GM06990 (cell line): ENCODE data around the gene NFATC3.

Experiments used
- DNase-seq: peaks from one replicate; pipeline ENCODE4 v3.0.0-alpha.2; 2011; ENCODE audit not compliant: insufficient read length; ENCODE audit errors: extremely low read depth
- H3K27me3 ChIP-seq: replicated peaks from 2 replicates; pipeline ENCODE4 v1.6.0; 2011; ENCODE audit warnings: low read length; ENCODE audit not compliant: control insufficient read depth, insufficient read depth
- H3K36me3 ChIP-seq: 2 replicates; pipeline ENCODE4 v1.5.1; 2011; ENCODE audit warnings: low read length; ENCODE audit not compliant: control insufficient read depth, insufficient read depth
- H3K4me3 ChIP-seq: replicated peaks from 2 replicates; pipeline ENCODE4 v1.5.1; 2011; ENCODE audit warnings: low read depth, mild to moderate bottlenecking, control low read depth, low read length
- TF ChIP-seq, protein P1 (sequence below): IDR thresholded peaks from 2 replicates; pipeline ENCODE4 v1.5.1; 2011; ENCODE audit warnings: low read length, control low read depth, mild to moderate bottlenecking, inconsistent platforms; ENCODE audit not compliant: insufficient read depth, poor library complexity, severe bottlenecking

NFATC3 gene

DNA sequence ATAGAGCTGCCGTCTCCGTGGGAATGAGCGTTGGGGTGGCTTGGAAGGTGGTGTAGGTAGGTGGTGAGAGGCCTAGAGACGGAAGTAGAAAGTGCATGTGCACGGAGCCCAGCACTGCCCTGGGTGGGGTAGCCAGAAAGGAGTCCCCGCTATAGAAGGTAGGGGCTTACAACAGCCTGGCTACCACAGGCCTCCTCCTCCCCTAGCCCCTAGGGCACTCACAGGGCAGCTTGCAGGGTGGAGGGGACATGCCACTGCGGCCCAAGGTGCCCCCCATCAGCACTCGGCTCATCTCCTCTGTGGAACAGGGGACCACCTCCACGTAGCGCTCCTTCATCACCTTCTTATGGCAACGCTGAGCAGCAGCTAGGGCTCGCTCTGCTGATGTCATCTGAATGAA is 145.8 kb downstream of the NFATC3 start:
- Histone ChIP-seq H3K27me3 (no peaks in the 10 kb centered on the region), H3K4me3 (no peak overlapping the region), H3K36me3 (peaks cover 3% of the 10 kb centered on the region; the same call in 1 of the 2 replicates)
- TF ChIP-seq, protein P1, sequence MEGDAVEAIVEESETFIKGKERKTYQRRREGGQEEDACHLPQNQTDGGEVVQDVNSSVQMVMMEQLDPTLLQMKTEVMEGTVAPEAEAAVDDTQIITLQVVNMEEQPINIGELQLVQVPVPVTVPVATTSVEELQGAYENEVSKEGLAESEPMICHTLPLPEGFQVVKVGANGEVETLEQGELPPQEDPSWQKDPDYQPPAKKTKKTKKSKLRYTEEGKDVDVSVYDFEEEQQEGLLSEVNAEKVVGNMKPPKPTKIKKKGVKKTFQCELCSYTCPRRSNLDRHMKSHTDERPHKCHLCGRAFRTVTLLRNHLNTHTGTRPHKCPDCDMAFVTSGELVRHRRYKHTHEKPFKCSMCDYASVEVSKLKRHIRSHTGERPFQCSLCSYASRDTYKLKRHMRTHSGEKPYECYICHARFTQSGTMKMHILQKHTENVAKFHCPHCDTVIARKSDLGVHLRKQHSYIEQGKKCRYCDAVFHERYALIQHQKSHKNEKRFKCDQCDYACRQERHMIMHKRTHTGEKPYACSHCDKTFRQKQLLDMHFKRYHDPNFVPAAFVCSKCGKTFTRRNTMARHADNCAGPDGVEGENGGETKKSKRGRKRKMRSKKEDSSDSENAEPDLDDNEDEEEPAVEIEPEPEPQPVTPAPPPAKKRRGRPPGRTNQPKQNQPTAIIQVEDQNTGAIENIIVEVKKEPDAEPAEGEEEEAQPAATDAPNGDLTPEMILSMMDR, result no peak
- no peak for DNase-seq

DNA sequence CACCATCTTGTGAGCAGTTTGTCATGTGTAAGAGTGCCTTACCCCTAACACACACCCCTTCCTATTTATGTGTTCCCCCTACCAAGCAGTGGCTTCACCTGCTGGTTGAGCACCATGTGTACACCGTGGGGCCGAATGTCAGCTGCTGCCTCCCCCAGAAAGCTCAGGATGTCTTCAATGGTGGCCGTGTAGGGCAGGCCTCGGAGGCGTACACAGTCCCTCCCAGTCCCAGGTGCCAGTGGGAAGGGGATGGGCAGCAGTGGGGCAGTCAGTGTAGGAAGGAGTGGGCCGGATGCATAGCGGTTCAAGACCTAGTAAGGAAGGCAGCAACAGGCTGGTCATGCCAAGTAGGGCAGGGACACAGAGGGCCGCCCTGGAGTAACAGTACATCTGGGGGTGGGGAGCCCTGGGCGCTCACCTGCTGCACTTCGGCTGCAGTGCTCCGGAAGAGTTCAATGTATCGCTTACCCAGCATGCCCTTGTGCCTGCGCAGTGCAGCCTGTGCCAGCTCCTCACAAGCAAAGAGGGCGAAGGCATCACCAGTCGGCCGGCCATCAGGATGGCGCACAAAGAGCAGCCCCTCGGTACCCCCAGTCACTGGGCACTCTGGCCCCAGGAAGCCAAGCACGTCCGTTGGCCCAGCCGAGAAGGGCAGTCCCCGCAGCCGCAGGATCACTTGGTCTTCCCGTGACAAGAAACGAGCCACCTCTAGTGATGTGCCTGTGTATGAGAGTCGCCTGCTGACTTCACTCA is 146.4 kb downstream of the NFATC3 start:
- H3K27me3 ChIP-seq, result no peaks in the 10 kb centered on the region
- no peak for DNase-seq
- TF ChIP-seq, protein P1, result no peak
- H3K4me3 ChIP-seq, result no peak overlapping the region
- no peaks in the 10 kb centered on the region; the same call in 1 of the 2 replicates for H3K36me3 ChIP-seq

DNA sequence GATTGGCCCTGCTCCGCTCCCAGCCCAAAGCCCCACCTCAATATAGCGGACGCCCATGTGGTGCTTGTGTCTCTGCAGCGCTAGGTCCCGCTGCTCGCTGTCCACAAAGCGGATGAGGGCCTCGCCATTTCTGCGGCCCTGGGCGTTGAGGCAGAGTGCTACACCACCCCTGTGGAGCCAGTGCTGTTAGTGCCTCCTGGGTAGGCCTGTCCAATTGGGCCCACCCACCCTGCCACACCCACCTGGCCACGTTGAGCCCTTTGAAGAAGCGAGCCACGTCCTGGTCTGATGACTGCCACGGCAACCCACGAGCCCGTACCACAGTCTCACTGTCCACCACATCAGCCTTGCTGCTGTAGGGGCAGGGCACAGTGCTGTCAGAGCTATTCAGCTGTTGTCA is 147.2 kb downstream of the NFATC3 start:
- Histone ChIP-seq H3K4me3 (no peak overlapping the region), H3K27me3 (no peaks in the 10 kb centered on the region), H3K36me3 (no peaks in the 10 kb centered on the region; the same call in 1 of the 2 replicates)
- DNase-seq, result no peak
- TF ChIP-seq, protein P1, result no peak

DNA sequence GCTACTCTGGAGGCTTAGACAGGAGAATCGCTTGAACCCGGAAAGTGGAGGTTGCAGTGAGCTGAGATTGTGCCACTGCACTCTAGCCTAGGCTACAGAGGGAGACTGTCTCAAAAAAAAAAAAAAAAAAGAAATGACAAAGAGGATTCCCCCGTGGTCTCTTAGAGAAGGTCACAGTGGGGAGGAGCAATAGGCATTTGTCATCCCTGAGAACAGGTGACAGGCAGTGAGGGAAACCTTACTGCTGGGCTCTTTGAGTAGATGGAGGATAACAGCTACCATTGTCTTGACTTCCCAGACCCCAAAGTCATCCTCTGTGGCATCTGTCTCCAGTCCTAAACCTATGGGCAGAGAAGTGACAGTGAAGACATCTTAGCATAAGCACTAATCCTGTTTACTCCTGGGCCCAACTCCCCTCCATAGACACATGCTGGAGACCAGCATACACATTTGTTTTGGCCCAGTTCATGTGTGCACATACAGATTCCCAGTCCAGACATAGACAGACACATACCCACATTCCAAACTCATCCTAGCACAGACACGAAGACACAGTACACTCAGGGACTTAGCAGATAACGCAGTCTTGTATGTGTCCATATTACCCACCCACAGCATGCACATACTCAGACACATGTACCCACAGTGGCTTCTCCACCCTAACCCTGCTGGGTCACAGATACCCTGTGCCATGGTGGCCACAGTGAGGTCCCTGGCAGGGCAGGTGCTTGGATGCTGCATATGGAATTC is 148.1 kb downstream of the NFATC3 start:
- Histone ChIP-seq H3K4me3 (no peak overlapping the region), H3K27me3 (no peaks in the 10 kb centered on the region), H3K36me3 (no peaks in the 10 kb centered on the region; the same call in 1 of the 2 replicates)
- DNase-seq, result no peak
- TF ChIP-seq, protein P1, result no peak

DNA sequence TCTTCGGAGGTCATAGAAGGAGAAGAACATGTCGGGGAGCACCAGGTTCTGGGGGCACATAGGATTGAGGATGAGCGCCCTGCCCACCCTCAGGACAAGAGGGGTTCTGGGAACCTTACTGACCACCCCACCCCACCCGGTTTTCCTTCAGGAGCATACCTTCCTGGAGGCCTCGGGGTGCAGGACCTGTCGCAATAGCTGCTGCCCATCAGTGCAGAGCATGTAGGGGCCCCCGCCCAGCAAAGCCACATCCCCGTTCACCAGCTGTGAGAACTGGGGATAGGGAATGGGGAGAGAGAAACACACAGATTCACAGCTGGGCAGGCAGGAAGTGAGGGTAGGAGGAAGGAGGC is 148.6 kb downstream of the NFATC3 start:
- DNase-seq, result no peak
- H3K4me3 ChIP-seq, result no peak overlapping the region
- H3K36me3 ChIP-seq, result no peaks in the 10 kb centered on the region; the same call in 1 of the 2 replicates
- no peaks in the 10 kb centered on the region for H3K27me3 ChIP-seq
- TF ChIP-seq, protein P1, result no peak
